ENCODE data around the gene JCAD.

DNA sequence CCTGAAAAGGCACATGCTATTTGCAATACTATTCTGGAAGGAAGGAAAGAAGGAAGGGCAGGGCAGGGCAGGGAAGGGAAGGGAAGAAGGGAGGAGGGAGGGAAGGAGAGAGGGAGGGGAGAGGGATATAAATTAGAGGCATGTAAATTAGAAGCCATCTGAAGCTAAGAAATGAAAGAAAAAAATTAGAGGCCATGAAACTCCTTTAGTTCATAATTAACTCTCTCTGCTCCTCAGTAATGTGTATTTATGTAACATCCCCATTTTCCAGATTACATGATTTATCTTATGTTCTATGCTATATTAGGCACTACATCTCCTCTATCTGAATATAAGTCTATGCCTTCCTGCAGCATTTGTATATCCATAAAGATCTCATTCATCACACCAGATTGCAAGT is 12.7 kb upstream of the JCAD start:
- no peak for TF ChIP-seq EP300 (IDR thresholded peaks at IDR 0.05)
- TF ChIP-seq, protein P1, sequence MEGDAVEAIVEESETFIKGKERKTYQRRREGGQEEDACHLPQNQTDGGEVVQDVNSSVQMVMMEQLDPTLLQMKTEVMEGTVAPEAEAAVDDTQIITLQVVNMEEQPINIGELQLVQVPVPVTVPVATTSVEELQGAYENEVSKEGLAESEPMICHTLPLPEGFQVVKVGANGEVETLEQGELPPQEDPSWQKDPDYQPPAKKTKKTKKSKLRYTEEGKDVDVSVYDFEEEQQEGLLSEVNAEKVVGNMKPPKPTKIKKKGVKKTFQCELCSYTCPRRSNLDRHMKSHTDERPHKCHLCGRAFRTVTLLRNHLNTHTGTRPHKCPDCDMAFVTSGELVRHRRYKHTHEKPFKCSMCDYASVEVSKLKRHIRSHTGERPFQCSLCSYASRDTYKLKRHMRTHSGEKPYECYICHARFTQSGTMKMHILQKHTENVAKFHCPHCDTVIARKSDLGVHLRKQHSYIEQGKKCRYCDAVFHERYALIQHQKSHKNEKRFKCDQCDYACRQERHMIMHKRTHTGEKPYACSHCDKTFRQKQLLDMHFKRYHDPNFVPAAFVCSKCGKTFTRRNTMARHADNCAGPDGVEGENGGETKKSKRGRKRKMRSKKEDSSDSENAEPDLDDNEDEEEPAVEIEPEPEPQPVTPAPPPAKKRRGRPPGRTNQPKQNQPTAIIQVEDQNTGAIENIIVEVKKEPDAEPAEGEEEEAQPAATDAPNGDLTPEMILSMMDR (IDR thresholded peaks at IDR 0.05) = no peak

Data from sigmoid colon (tissue), 4 donors.